Stimulated activated naive CD8-positive, alpha-beta T cell treated with anti-CD3 and anti-CD28 coated beads, Interleukin-15, amount 100 ng/mL, for 72 hours (primary cell): Measurements from ENCODE around the gene PCDH1.
"Not testable (repeated sequence)": the region's sequence is repeated elsewhere in the genome, so short reads cannot be mapped to it uniquely, and the experiment has no call there.

Experiments used
- ATAC-seq: fragments of 150-1000 bp; cut with Tn5 transposase; 2 replicates; pipeline ENCODE4 v1.10.0; 2021; ENCODE audit warnings: mild to moderate bottlenecking, moderate library complexity
- DNase-seq, 2 donors: peaks; one replicate each; pipeline ENCODE4 v3.0.0; 2021 to 2022
- H3K27ac Mint-ChIP-seq, 2 donors: one replicate each; pipeline ENCODE4 v1.8.0; 2022; ENCODE audit warnings: mild to moderate bottlenecking in 2 of 2, mixed read lengths in 2 of 2, moderate library complexity in 2 of 2
- H3K27me3 Mint-ChIP-seq: one replicate; pipeline ENCODE4 v1.8.0; 2022; ENCODE audit warnings: mixed read lengths
- H3K4me1 Mint-ChIP-seq: one replicate; pipeline ENCODE4 v1.8.0; 2022; ENCODE audit warnings: mild to moderate bottlenecking, mixed read lengths
- H3K4me3 Mint-ChIP-seq, 2 donors: one replicate each; pipeline ENCODE4 v1.8.0; 2022; ENCODE audit warnings: mild to moderate bottlenecking in 2 of 2, mixed read lengths in 2 of 2, moderate library complexity in 1 of 2
- H3K9me3 Mint-ChIP-seq, 2 donors: one replicate each; pipeline ENCODE4 v1.8.0; 2022; ENCODE audit warnings: mixed read lengths in 2 of 2

PCDH1 gene

DNA sequence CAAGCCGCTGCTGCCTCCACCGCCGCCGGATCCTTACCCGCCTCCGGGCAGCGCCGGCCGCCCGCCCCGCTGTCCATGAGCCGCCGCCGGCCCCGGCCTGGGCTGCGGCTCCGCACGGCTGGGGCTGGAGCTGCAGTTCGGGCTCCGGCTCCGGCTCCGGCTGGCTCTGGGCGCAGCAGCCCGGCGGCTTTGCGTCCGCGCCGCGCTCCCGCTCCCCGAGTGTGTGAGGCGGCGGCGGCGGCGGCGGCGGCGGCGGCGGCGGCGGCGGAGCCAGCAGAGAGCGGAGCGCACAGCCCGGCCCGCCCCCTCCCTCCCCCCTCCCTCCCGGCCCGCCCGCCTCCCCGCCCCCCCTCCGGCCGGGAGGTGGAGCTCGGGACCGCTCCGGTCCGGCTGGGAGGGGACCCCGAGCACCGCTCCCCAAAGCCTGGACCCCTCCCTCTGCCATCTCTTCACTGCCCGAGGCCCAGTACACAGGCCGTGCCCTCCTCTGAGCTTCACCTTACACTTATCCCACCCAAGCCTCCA, at the start of gene PCDH1:
TSS of gene PCDH1 (minus strand) at position 225 of the 525 bp plus-strand sequence. CDS start at position 77, 148 bp downstream.
- DNase-seq (peak in 1 of 2 donors; percentile 26), ATAC-seq (peak; percentile 33)
- H3K27me3 Mint-ChIP-seq = peaks cover 96% of the 10 kb centered on the region
- H3K4me3 Mint-ChIP-seq = peak within 1 kb of the TSS; percentile 74 to 76
- peak within 1 kb of the TSS; percentile 33 to 54 for H3K27ac Mint-ChIP-seq
- no peaks in the 10 kb centered on the region for H3K9me3 Mint-ChIP-seq
- peaks cover 40% of the 10 kb centered on the region for H3K4me1 Mint-ChIP-seq

DNA sequence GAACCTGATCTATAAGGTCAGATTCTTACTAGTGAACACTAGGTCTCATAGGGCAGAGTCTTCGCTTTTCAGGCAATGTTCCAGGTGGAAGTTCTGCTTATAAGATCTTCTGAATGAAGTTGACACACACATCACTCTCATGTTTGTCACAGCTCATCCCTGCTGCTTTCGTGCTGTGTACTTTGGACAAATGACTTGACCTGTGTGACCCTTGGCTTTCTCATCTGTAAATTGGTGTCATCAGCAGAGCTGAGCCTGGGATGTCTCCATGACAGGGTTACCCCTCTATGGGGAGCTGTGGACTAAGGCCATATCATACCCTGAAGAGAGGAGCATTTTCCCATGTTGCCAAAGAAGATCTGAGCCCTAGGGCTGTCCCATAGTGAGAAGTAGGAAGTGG, 48.2 kb upstream of the PCDH1 start:
- DNase-seq (no peak), ATAC-seq (no peak)
- H3K27ac Mint-ChIP-seq = no peak overlapping the region
- H3K9me3 Mint-ChIP-seq = no peaks in the 10 kb centered on the region
- H3K4me1 Mint-ChIP-seq = peaks cover 29% of the 10 kb centered on the region
- no peaks in the 10 kb centered on the region for H3K27me3 Mint-ChIP-seq
- H3K4me3 Mint-ChIP-seq = no peak overlapping the region

DNA sequence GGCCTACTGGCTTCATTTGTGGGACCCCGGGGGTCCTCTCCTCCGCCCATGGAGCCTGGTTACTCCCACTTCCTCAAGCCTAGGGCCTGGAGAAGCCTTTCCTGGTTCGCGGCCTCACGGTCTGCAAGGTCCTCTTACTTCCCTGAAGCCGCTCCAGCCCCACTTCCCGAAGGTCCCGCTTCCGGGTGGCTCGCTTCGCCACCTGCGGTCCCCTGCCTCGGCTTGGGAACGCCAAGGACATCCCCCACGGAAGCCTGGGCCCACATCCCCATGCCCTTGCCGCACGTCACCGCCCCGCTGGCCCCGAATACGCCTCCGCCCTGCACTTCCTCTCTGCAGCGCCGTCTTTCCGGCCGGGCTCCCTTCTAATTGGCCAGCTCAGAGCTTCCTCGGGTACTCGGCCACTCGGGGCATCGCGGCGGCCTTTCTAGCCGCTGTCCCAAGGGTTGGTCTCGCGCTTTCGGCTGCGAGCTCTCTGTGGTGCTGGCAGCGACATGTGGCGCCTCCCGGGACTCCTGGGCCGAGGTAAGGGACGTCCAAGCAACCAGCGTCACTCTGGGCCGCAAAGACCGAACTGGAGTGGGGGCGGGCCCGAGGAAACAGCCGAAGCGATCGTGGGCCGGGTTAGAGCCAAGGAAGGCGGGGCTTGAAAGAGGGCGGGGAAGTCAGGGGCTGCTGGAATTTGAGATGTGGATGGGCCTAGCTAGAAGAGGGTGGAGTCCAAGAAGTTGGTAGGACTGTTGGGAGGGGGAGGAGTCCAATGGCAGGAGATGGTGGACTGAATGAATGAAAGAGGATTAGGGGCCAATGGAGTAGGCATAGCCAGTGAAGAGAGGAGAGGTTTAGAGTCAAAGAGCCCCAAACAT, 45.5 kb upstream of the PCDH1 start, which contains the start of gene DELE1:
TSS of gene DELE1 (plus strand) at position 424 of the 866 bp plus-strand sequence. CDS start at position 495, 71 bp downstream.
- H3K27ac Mint-ChIP-seq = peak within 1 kb of the TSS; percentile 88 to 97
- DNase-seq = peak; percentile 86 to 92
- ATAC-seq = peak; percentile 98
- peaks cover 34% of the 10 kb centered on the region for H3K4me1 Mint-ChIP-seq
- H3K4me3 Mint-ChIP-seq = peak within 1 kb of the TSS; percentile 85 to 89
- no peaks in the 10 kb centered on the region for H3K27me3 Mint-ChIP-seq
- H3K9me3 Mint-ChIP-seq = no peaks in the 10 kb centered on the region

- DNase-seq, H3K27me3 Mint-ChIP-seq, H3K9me3 Mint-ChIP-seq: not testable (repeated sequence)
- ATAC-seq = peak; percentile 24
- H3K27ac Mint-ChIP-seq = peak overlapping the region; percentile 88 to 97
- H3K4me3 Mint-ChIP-seq = peak overlapping the region; percentile 85 to 89
- peaks cover 34% of the 10 kb centered on the region for H3K4me1 Mint-ChIP-seq
Observed at GRCh38 chr5:141922827-141923447, 44.7 kb upstream of the PCDH1 start.

DNA sequence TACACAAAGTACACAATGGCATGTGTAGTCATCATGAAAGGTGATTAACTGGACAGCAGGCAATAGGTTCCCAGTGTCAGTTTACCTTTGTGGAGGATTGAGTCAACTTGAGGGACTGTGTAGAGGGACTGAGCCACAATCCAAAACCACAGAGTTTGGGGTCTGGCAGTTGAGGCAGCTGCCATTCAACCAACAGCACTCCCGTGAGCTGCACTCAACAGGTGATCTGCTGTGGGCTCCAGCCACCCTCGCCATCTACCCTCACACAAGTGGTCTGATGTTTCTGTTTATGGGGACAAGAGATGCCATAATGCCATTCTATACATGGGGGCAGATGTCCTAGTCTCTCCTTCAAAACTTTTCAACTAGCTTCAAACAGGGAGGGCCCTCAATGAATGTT, 42.6 kb upstream of the PCDH1 start:
- Mint-ChIP-seq H3K4me1 (peaks cover 23% of the 10 kb centered on the region), H3K4me3 (no peak overlapping the region), H3K27ac (no peak overlapping the region), H3K27me3 (peaks cover 14% of the 10 kb centered on the region), H3K9me3 (no peaks in the 10 kb centered on the region)
- no peak for ATAC-seq
- no peak for DNase-seq

DNA sequence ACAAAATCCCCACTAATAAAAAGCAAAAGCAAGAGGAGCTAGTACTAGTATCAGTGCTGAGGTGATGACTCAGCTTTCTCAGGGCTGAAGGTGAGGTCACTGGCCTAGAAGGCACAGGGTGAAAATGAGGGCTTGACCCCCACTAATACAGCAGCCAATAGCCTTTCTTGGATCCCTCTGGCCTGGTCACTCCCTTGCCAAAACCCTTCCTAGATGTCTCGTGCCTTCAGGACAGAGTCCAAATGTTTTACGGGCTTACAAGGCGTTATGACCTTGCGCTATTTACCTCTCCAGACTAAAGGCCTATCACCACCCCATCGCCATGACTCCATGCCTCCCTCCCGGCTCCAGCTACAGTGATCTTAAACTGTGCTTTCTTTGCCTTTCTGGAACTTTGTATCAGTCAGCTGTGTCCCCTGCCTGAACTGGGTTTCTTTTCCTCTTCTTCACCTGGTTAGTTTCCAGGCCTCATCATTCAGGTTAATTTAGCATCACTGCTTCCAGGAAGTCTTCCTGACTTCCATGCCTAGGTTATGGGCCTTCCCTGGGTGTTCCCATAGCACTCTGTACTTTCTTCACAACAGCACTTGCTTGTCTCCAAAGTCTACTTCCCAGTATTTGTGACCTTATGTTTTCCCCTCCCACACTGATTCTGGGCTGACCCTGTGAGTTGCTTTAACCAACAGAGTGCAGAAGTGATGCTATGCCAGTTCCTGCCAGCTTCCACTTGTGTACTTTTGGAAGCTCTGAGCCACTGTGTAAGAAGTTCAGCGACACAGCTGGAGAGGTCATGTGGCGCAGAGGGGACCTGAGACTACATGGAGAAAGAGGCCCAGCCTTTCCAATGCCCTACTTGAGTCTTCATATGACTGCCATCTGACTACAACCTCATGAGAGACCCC, 41.3 kb upstream of the PCDH1 start:
- Mint-ChIP-seq H3K27ac (no peak overlapping the region), H3K4me1 (peaks cover 19% of the 10 kb centered on the region), H3K27me3 (peaks cover 27% of the 10 kb centered on the region), H3K9me3 (no peaks in the 10 kb centered on the region), H3K4me3 (no peak overlapping the region)
- ATAC-seq = no peak
- no peak for DNase-seq

DNA sequence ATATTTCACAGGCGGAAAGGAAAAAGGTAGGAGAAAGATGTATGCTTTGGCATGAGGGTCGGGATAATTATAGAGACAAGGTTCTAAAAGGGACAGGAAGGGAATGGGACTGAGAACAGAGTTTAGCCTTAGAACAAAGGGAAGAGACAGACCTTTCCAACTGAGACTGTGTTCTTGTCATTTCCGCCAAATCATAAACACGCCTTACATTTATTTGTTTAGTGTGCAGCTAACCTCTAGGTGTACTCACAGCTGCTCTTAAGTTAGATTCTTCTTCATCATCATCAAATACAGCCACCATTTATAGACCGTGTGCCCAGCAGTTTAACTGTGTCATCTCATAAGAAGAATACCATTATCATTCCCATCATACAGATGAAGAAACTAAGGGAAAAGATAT, 39.5 kb upstream of the PCDH1 start:
- peaks cover 43% of the 10 kb centered on the region for H3K27me3 Mint-ChIP-seq
- H3K27ac Mint-ChIP-seq = no peak overlapping the region
- no peak for ATAC-seq
- no peak for DNase-seq
- H3K4me1 Mint-ChIP-seq = peaks cover 21% of the 10 kb centered on the region
- no peak overlapping the region for H3K4me3 Mint-ChIP-seq
- H3K9me3 Mint-ChIP-seq = no peaks in the 10 kb centered on the region

DNA sequence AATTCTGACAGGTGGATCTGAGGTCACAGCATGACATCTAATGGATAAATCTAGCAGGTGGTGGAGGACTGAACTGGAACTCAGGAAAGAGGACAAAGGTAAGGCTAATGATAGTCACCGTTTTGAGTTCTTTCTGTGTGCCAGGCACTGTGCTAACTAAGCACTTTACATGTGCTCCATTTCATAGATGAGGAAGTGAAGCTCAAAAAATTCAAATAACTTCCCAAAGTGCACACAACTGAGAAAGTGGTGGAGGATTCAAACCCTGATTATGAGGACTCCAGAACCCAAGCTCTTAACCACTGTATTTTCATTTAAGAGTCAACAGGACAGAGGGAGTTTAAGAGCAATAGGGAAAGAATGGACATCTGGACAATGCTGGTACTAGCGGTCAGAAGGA, 38.3 kb upstream of the PCDH1 start:
- no peak overlapping the region for H3K4me3 Mint-ChIP-seq
- DNase-seq (no peak), ATAC-seq (no peak)
- H3K4me1 Mint-ChIP-seq = peaks cover 21% of the 10 kb centered on the region
- no peaks in the 10 kb centered on the region for H3K9me3 Mint-ChIP-seq
- H3K27ac Mint-ChIP-seq = no peak overlapping the region
- H3K27me3 Mint-ChIP-seq = peaks cover 47% of the 10 kb centered on the region

GRCh38 chr5:141915881-141916336, 37.7 kb upstream of the PCDH1 start:
- ATAC-seq (no peak), DNase-seq (no peak)
- Mint-ChIP-seq H3K4me3 (no peak overlapping the region), H3K27me3 (peaks cover 47% of the 10 kb centered on the region), H3K4me1 (peaks cover 21% of the 10 kb centered on the region), H3K27ac (peak overlapping the region in 1 of 2 donors; percentile 69), H3K9me3 (no peaks in the 10 kb centered on the region)

GRCh38 chr5:141914797-141915196, 36.6 kb upstream of the PCDH1 start:
- DNase-seq = no peak
- no peaks in the 10 kb centered on the region for H3K9me3 Mint-ChIP-seq
- H3K27me3 Mint-ChIP-seq = peaks cover 47% of the 10 kb centered on the region
- H3K4me1 Mint-ChIP-seq = peaks cover 21% of the 10 kb centered on the region
- H3K4me3 Mint-ChIP-seq = peak overlapping the region; percentile 8 to 55
- no peak for ATAC-seq
- no peak overlapping the region for H3K27ac Mint-ChIP-seq

DNA sequence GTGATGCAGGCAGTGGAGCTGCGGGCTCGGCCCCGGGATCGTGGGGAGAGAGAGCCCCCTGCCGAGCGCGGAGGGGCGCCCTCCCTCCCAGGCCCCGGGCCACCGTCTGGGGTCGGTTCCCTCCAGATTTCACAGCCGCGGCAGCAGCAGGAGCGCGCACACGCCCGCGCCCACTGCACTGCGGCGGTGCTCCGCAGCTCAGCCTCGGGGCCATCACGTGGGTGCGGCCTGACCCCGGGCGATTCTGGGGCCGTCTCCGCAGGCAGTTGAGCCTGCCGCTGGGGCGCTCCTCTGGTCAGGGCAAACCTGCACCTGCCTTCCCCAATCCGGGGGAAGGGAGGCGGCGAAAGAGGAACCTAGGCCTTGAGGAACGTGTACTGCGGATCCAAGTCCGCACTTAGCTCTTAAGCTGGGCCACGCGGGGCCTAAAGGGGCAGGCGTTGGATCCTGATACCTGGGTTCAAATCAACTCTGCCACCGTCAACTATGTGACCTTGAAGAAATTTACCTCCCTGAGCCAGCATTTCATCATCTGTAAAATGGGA, 36.1 kb upstream of the PCDH1 start:
- peak; percentile 30 to 33 for DNase-seq
- Mint-ChIP-seq H3K4me1 (peaks cover 16% of the 10 kb centered on the region), H3K27ac (no peak overlapping the region), H3K4me3 (peak overlapping the region; percentile 62), H3K9me3 (no peaks in the 10 kb centered on the region), H3K27me3 (peaks cover 47% of the 10 kb centered on the region)
- ATAC-seq = peak; percentile 87

- peaks cover 16% of the 10 kb centered on the region for H3K4me1 Mint-ChIP-seq
- peaks cover 47% of the 10 kb centered on the region for H3K27me3 Mint-ChIP-seq
- DNase-seq (no peak), ATAC-seq (no peak)
- H3K9me3 Mint-ChIP-seq = no peaks in the 10 kb centered on the region
- H3K27ac Mint-ChIP-seq = no peak overlapping the region
- H3K4me3 Mint-ChIP-seq = peak overlapping the region; percentile 62
Observed at GRCh38 chr5:141913560-141914198, 35.5 kb upstream of the PCDH1 start.

GRCh38 chr5:141910271-141910673, 32.1 kb upstream of the PCDH1 start:
- DNase-seq (no peak), ATAC-seq (no peak)
- Mint-ChIP-seq H3K4me1 (peaks cover 16% of the 10 kb centered on the region), H3K4me3 (no peak overlapping the region), H3K9me3 (no peaks in the 10 kb centered on the region), H3K27me3 (peaks cover 28% of the 10 kb centered on the region), H3K27ac (no peak overlapping the region)

DNA sequence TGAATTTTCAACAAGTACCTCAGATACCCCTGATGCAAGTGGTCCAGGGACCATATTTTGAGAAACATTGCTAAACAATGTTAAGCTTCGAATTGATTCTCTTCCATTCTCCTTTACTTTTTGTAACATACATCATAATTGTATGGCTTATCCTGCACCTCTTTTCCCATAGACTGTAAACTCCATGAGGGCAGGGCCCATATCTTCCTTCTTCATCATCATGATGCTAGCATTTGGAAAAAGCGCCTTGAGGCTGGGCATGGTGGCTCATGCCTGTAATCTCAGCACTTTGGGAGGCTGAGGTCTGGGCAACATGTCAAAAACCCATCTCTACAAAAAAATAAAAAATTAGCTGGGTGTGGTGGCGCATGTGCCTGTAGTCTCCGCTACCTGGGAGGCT, 31.0 kb upstream of the PCDH1 start:
- H3K27me3 Mint-ChIP-seq = peaks cover 25% of the 10 kb centered on the region
- H3K4me3 Mint-ChIP-seq = no peak overlapping the region
- H3K27ac Mint-ChIP-seq = no peak overlapping the region
- ATAC-seq (no peak), DNase-seq (no peak)
- no peaks in the 10 kb centered on the region for H3K9me3 Mint-ChIP-seq
- peaks cover 11% of the 10 kb centered on the region for H3K4me1 Mint-ChIP-seq
